NCI-H345 (cell line): ENCODE measurements around the gene CNTNAP2.

Experiments used
- DNase-seq: peaks from one replicate; lab custom pipeline; 2025; lab: John Stamatoyannopoulos, UW

Gene CNTNAP2

GRCh38 chr7:146681487-146681886, 564.9 kb downstream of the CNTNAP2 start:
- no peak for DNase-seq

GRCh38 chr7:146683439-146683838, 566.8 kb downstream of the CNTNAP2 start:
- DNase-seq = no peak

GRCh38 chr7:146690987-146691386, 574.4 kb downstream of the CNTNAP2 start:
- no peak for DNase-seq

DNA sequence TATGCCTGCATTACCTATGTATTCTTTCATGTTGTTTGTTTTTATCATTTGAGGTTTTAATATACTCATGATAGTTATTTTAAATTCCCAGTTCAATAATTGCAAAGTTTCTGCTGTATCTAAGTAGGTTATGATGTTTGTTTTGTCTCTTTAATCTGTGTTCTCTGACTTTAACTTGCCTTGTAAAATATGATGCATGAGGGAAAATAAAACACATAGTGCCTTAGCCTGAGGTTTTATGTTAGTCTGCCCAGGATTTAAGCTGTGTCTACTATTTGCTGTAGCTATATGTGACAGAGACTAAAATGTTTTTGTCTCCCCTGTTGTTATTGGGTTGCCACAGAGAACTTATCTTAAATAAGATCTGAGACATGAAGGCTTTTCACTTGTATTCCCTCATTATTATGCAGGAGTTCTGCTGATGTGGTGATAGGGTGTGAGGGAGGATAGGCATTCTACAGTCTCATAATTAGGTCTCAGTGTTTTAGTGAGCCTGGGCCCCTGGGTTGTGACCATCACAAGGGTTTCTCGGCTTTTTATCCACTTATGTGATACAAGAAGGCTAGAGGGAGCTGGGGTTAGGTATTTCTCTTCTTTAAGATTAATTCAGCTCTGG, 582.5 kb downstream of the CNTNAP2 start:
- no peak for DNase-seq

DNA sequence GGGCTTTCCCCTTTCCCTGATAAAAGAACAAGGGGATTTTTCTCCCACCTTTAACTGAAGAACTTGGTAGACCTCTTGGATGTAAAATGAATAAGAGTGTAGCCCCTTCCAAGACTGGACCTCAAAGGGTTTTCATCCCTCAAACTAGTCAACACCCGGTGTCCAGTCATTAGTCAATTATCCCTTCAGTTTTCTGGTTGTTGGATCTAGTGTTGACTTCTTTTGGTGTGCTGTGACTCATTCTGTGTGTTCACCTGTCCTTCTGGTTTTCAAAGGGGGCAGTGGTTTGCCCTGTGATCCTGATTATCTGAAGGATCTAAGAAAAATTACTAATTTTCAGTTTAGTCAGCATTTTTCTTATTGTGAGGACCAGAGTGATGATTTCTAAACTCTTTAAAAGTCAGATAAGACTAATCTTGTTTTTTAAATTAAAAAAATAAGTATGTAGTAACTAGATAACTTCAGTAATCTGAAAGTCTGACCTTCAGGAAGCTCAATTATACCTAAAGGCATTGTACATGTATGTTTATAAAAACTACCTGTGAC, 583.5 kb downstream of the CNTNAP2 start:
- DNase-seq = no peak

DNA sequence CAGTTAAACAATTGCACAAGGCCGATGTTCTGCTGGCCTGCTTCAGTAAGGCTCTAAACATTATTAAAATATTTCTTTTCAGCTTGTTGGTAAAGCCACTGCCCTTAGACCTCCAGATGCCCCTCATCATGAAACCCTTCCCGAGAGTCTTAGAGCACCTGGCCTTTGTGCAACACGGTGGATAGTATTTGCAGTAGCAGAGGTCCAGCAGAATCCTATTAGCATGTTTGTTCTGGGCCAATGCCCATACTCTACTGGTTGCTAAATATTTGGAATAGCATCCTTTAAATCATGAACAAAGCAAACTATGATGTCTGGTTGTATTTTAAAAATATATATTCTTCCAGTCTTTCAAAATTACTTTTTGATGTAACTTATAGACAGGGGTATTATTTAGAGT, 584.6 kb downstream of the CNTNAP2 start:
- DNase-seq = peak; percentile 1

GRCh38 chr7:146702898-146703297, 586.3 kb downstream of the CNTNAP2 start:
- DNase-seq = no peak

DNA sequence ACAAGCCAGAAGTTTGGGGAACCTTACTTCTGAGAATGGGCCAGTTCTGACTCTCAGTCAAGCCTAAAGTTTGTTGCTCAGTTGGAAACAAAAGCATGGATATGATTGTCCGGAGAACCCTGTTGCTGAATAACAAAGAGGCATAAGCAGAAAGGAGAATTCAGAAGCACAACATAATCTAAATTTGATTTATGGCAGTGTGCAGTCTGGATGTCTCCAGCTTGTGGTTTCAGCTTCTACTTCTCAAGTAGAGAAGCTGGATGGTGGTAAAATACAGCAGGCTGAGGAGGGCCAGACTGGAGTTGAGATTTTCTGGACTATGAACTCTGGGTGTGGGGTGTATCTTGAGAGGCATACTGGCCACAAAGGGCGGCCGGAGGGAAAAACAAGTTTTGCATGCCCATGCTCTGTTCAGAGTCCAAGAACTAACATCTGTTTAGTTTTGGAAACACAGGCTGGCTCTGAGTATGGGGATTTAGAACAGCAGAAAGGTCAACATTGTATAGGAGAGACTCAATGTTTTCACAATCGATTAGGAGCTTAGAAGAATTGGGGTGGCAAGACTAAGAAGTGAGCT, 592.9 kb downstream of the CNTNAP2 start:
- DNase-seq = no peak

DNA sequence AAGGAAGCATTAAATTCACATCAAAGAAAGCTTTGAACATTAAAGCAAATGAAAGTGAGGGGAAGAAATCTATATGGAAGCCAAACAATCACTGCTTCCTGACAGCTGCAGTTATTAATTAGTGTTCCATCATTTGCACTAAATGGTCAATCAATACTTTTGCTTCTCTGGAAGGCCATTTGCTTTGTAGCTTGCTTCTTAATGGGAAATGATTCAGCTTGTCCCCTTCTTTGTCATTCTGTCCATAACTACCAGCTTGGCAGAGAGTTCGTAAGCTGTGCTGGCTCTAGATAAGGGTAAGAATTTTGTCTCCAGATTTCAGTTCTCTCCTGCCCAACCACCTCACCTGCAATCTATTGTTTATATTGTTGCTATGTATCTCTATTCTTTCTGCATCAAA, 596.6 kb downstream of the CNTNAP2 start:
- DNase-seq = no peak

- DNase-seq = no peak
These were observed 597.3 kb downstream of the CNTNAP2 start for GRCh38 chr7:146713934-146714333.

- no peak for DNase-seq
These were observed 603.6 kb downstream of the CNTNAP2 start for GRCh38 chr7:146720195-146720594.

- DNase-seq = no peak
These were observed 606.4 kb downstream of the CNTNAP2 start for GRCh38 chr7:146722986-146723385.

DNA sequence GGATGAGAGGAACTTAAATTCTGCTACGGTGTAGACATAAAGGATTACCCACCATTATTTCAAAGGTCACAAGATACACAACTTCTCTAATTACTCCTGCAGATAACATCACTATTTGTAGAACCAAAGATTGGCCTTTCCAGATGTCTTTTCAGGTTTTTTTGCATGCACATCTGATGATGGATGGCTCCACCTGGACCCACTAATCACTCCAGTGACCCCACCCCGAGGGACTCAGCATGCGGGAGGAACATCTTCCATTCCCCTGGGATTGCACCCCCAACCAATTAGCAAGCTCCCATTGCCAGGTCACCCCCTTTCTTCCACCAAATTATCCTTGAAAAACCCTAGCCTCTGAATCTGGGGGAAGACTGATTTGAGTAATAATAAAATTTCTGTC, 608.9 kb downstream of the CNTNAP2 start:
- DNase-seq = no peak

DNA sequence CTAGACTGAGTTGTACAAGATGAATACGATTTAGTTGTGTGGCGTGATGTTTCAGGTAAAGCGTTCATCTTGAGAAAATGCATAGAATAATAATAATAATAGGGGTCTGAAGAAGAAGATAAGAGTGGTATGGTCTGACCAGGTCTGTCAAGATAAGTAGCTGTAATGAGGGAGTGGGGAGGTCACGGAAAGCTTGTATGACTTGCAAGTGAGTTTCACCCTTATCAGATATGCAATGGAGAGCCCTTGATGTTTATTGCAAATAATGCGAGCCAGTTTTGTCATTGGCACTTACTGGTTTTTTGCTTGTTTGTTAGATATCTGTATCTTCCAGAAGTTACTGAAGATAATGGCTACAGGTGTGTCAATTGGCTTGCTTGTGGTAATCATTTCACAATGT, 611.5 kb downstream of the CNTNAP2 start:
- DNase-seq = no peak

- DNase-seq = no peak
These were observed 612.0 kb downstream of the CNTNAP2 start for GRCh38 chr7:146728611-146729010.

DNA sequence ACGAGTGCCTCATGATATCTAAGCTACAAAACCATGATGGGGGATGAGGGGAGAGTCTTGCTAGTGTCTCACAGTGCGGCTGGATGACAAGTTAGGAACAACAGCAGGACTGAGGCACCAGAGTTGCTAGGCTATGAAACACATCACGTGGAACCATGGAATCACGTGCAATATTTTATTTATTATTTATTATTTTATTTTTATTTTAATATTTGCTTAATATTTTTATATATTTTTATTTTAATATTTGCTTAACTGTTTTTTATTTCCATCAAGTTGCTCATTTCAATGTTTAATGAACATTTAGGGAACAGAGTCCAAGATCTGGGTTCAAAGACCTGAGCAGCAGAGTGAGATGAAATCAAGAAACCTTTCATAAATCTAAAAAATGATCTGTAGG, 614.6 kb downstream of the CNTNAP2 start:
- no peak for DNase-seq

DNA sequence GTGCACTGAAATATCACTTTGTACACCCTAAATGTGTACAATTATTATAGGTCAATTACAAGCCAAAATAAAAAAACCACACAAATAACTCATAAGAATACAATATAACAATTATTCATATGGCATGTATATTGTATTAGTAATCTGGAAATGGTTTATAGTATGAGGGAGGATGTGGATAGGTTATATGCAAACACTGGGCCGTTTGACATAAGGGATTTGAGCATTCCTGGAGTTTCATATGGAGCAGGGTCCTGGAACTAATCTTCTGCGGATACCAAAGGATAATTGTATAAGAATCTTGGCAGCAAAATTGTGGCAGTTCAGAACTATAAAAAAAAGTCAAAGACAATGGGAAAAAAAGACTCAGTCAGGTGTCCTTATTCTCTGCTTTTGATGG, 619.4 kb downstream of the CNTNAP2 start:
- no peak for DNase-seq

GRCh38 chr7:146736446-146737190, 620.0 kb downstream of the CNTNAP2 start:
- no peak for DNase-seq

DNA sequence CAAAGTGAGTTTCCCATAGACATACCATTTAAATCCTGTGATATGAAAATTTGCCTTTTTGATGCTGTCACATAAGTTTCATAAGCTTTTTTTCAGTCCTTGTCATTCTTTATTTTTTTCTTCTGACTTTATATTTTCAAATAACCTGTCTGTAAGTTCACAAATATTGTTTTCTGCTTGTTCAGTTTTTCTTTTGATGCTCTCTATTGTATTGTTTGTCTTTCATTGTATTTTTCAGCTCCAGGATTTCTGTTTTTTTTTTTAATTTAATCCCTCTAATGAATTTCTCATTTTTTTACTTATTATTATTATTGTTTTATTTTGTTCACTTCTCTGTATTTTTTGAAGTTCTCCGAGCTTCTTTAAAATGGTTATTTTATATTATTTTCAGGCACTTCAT, 623.4 kb downstream of the CNTNAP2 start:
- DNase-seq = no peak

DNA sequence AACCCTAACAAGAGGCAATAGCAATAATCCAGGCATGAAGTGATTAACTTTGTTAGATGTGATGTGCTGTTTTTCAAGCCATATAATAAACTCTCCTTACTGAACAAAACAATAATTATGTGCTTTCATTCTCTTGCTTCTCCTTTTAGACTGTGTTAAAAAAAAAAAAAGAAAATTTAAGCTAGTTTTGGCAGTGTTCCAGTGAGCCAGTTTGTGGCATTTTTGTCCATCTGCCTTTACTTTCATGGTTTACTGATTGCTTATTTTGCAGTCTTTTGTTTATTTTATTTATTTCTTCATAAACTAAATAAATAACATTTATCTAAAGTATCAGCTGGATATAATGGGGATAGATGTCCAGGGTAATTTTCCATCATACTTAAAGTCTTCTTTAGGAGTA, 625.3 kb downstream of the CNTNAP2 start:
- no peak for DNase-seq

GRCh38 chr7:146754385-146754784, 637.8 kb downstream of the CNTNAP2 start:
- no peak for DNase-seq

DNA sequence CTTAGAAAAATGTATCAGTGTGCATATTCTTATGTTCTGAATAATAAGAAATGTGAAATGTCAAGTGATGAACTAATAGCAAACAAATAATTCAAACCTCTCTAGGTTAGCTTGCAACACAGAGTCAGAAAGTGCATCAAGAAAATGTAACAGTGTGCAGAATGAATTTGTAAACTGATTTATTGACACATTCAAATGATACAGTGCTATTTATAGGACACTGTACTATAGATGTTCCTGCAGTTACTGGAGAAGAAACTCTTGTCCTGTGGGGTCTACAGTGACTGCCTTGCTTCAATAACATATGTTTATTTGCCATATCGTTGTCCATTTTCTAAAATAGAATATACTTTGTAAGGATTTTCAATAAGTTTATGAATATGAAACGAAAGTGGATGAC, 639.0 kb downstream of the CNTNAP2 start:
- DNase-seq = no peak

- no peak for DNase-seq
These were observed 647.9 kb downstream of the CNTNAP2 start for GRCh38 chr7:146764458-146764857.
